Body of pancreas (tissue), 4 donors: ENCODE data around the gene TRAPPC6A. TPM values are rescaled to one million over a fixed set of nuclear protein-coding genes. Genes with fewer than 3 reads are reported as not detected.

ENCODE experiments used
- ATAC-seq: fragments of 150-250 bp; one replicate; pipeline ENCODE4 v1.9.1; 2016
- DNase-seq, 4 donors: peaks; one replicate each; pipeline ENCODE4 v3.0.0-alpha.2; 2019
- H3K27ac ChIP-seq, 4 donors: fragments of 200-600 bp; sonication (generic); 1 replicate in 3 of 4; 2 replicates in 1 of 4; pipeline versions ENCODE4 v1.5.1 to v1.6.1; 2016 to 2019; ENCODE audit warnings: mild to moderate bottlenecking in 1 of 4, mixed read lengths in 1 of 4, moderate library complexity in 1 of 4
- H3K27me3 ChIP-seq, 2 donors: fragments of 200-600 bp; sonication (generic); one replicate each; pipeline ENCODE4 v1.6.0; 2016; ENCODE audit warnings: mild to moderate bottlenecking in 1 of 2
- H3K36me3 ChIP-seq, 2 donors: fragments of 200-600 bp; sonication (generic); replicated peaks in 1 of 2; 2 replicates each; pipeline ENCODE4 v1.5.1; 2016; ENCODE audit warnings: low read depth in 2 of 2; ENCODE audit not compliant: insufficient read depth in 1 of 2
- H3K4me1 ChIP-seq: fragments of 200-600 bp; sonication (generic); one replicate; pipeline ENCODE4 v1.6.0; 2016
- H3K4me3 ChIP-seq, 2 donors: fragments of 200-600 bp; sonication (generic); 1 replicate in 1 of 2; 2 replicates in 1 of 2; pipeline ENCODE4 v1.5.1; 2016 to 2019
- H3K9me3 ChIP-seq, 3 donors: fragments of 200-600 bp; sonication (generic); 1 replicate in 2 of 3; 2 replicates in 1 of 3; pipeline ENCODE4 v1.5.1; 2016
- CTCF ChIP-seq, 7 experiments: fragments of 450-650 bp in 4 of 7; fragments of 200-600 bp in 3 of 7; sonication (generic) in 3 of 7; IDR thresholded peaks; one replicate each; pipeline ENCODE4 v1.5.1; 2016 to 2019; ENCODE audit warnings: antibody characterized with exemption in 7 of 7
- POLR2A ChIP-seq, 3 donors: fragments of 450-650 bp; IDR thresholded peaks; one replicate each; pipeline ENCODE4 v1.6.1; 2016; ENCODE audit warnings: antibody characterized with exemption in 3 of 3, mild to moderate bottlenecking in 2 of 3
- WGBS, 2 donors: methylation state at CpG; one replicate each; pipeline ENCODE4 v1.1.5; 2017; 5-methylcytosine and 5-hydroxymethylcytosine counted together
- intact Hi-C: fragments of 100-400 bp; cut with DNase I; formaldehyde crosslinking; loops from one replicate; pipeline ENCODE4 v1.15.1; 2023
- total RNA-seq, 2 donors: library from RNA; depleted of rRNA; stranded (reverse); fragments of >200 nt; gene quantifications; one replicate each; pipeline ENCODE4 v1.1.0, GENCODE V29; 2016

Gene TRAPPC6A
- total RNA-seq, 2 donors from 2014 or later, result 8.3 TPM; not detected in 1

DNA sequence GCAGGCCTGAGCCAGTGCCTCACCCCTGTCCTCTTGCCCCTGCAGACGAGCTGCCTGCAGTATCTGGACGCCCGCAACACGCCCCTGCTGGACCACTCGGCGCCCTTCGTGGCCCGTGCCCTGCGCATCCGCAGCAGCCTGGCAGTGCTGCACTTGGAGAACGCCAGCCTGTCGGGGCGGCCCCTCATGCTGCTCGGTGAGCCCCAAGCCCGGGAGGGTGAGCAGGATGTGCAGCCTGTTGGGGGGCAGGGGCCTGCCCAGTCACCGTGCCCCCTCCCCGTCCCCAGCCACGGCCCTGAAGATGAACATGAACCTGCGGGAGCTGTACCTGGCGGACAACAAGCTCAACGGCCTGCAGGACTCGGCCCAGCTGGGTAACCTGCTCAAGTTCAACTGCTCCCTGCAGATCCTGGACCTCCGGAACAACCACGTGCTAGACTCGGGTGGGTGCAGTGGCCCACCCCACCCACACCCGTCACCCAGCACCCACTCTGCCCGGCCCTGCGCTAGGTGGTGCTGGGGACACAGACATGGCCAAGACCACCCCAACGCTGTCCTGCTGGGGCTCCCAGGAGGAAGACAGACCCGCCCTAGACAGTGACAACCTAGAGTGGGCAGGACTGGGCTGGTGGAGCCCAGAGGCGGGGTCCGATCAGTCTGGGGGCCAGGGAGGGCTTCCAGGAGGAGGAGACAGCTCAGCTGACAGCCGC lies 35.9 kb downstream of the TRAPPC6A start:
- intact Hi-C loops, result no loop called here
- no peak overlapping the region for H3K27ac ChIP-seq
- ATAC-seq (no peak), DNase-seq (no peak)
- H3K4me1 ChIP-seq, result peaks cover 5% of the 10 kb centered on the region
- no peaks in the 10 kb centered on the region for H3K9me3 ChIP-seq
- peaks cover 4 to 7% of the 10 kb centered on the region in 2 donors for H3K36me3 ChIP-seq
- H3K27me3 ChIP-seq, result no peaks in the 10 kb centered on the region
- no peak for TF ChIP-seq POLR2A (IDR thresholded peaks at IDR 0.05)
- TF ChIP-seq CTCF (IDR thresholded peaks at IDR 0.05), result no peak
- WGBS, 2 donors, result 90 to 93% methylated on average over 3 to 32 of the region's 33 CpGs
- no peak overlapping the region for H3K4me3 ChIP-seq

DNA sequence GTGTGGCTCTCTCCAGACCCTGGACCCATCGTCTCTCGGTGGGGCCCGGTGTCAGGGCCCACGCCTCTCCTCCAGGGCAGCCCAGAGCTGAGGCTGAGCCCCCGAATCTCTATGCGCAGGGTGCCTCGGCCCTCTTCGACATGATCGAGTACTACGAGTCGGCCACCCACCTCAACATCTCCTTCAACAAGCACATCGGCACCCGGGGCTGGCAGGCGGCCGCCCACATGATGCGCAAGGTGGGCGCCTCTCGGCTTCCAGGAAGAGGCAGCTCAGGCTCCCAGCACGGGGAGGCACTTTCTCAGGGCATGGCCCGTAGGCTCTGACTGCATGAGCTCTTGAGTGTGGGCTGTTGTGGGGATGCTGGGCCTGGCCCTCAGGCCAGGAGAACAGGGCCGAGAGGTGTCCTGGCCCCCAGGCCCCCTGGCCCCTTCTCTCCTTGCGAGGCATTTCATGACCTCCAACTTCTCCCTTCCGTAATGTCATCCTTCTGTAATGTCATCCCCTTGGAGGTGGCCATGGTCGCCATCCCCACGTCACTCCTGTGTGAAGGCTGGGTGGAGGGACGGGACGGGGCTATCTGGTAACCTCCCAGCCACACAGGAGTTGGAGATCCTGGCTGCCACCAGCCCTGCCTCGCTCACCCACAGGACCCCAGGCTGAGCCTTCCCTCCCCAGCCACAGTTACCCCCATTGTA lies 36.7 kb downstream of the TRAPPC6A start:
- TF ChIP-seq CTCF (IDR thresholded peaks at IDR 0.05) (no peak), POLR2A (IDR thresholded peaks at IDR 0.05) (no peak)
- Histone ChIP-seq H3K27ac (no peak overlapping the region), H3K4me1 (peaks cover 13% of the 10 kb centered on the region), H3K36me3 (peaks cover 4 to 7% of the 10 kb centered on the region in 2 donors), H3K4me3 (no peak overlapping the region), H3K27me3 (no peaks in the 10 kb centered on the region), H3K9me3 (no peaks in the 10 kb centered on the region)
- WGBS, 2 donors, result 93 to 97% methylated on average over 20 to 28 of the region's 28 CpGs
- ATAC-seq (no peak), DNase-seq (no peak)
- intact Hi-C loops, result no loop called here

DNA sequence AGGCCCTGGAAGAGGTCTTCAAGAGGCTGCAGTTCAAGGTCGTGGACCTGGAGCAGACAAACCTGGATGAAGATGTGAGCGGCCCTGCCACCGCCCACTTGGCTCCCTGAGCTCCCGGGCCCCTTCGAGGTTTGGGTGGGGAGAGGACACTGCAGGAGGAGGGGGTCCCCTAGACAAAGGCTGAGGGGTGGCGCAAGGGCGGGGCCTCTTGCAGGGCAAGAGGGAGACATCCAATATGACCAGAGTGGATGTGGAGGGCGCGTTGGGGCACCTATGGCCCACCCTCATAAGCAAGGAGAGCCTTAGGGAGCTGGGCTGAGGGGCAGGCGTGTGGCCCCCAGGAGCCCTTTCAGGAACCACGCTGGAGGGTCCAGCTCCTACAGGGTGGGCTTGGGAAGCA lies 37.5 kb downstream of the TRAPPC6A start:
- Histone ChIP-seq H3K4me3 (no peak overlapping the region), H3K4me1 (peaks cover 14% of the 10 kb centered on the region), H3K9me3 (no peaks in the 10 kb centered on the region), H3K27ac (no peak overlapping the region), H3K36me3 (peaks cover 4 to 7% of the 10 kb centered on the region in 2 donors), H3K27me3 (no peaks in the 10 kb centered on the region)
- ATAC-seq (no peak), DNase-seq (no peak)
- TF ChIP-seq CTCF (IDR thresholded peaks at IDR 0.05) (no peak), POLR2A (IDR thresholded peaks at IDR 0.05) (no peak)
- intact Hi-C loops, result no loop called here
- 92 to 96% methylated on average over 9 of the region's 11 CpGs for WGBS, 2 donors

GRCh38 chr19:45140144-45140503 lies 37.9 kb downstream of the TRAPPC6A start:
- no peaks in the 10 kb centered on the region for H3K27me3 ChIP-seq
- no peak for TF ChIP-seq CTCF (IDR thresholded peaks at IDR 0.05)
- TF ChIP-seq POLR2A (IDR thresholded peaks at IDR 0.05), result no peak
- H3K9me3 ChIP-seq, result no peaks in the 10 kb centered on the region
- H3K4me3 ChIP-seq, result no peak overlapping the region
- H3K4me1 ChIP-seq, result peaks cover 14% of the 10 kb centered on the region
- ATAC-seq, result no peak
- H3K36me3 ChIP-seq, result peaks cover 4 to 7% of the 10 kb centered on the region in 2 donors
- no peak for DNase-seq
- intact Hi-C loops, result no loop called here
- no peak overlapping the region for H3K27ac ChIP-seq
- WGBS, 2 donors, result 94 to 97% methylated on average over 6 of the region's 8 CpGs
